ENCODE data around the gene DNAJA3. TPM values are rescaled to one million over a fixed set of nuclear protein-coding genes. Genes with fewer than 3 reads are reported as not detected.
A peak's percentile ranks its signal among the peaks of the same experiment; 100 is the strongest.
"Not testable (repeated sequence)": the region's sequence is repeated elsewhere in the genome, so short reads cannot be mapped to it uniquely, and the experiment has no call there.

The DNAJA3 gene
- polyA plus RNA-seq, 1 experiment: 32.1 TPM

- no peaks in the 10 kb centered on the region; the same call in 1 of the 2 replicates for H3K9me3 ChIP-seq (ENCODE audit: control insufficient read depth, insufficient read depth, low read length)
- ChIA-PET POLR2A (interaction anchor here (0.7 to 2.8 kb wide), 5 partner anchors 11 to 21 kb away, joined by 3 to 34 read pairs (median 6); partner anchors contain the start of gene VASN), CTCF (interaction anchor here (7.8 kb wide), 1 partner anchor 12 kb away, joined by 120 read pairs; no protein-coding TSS in a partner anchor)
- no peak for TF ChIP-seq CTCF (IDR thresholded peaks at IDR 0.05; ENCODE audit: low read depth, low read length)
- H3K4me3 ChIP-seq (ENCODE audit: low read depth, low read length): no peak overlapping the region
- no peak for DNase-seq (ENCODE audit: low read depth, low spot score)
- peak overlapping the region; percentile 87 for H3K27ac ChIP-seq (ENCODE audit: low read depth, low read length)
- H3K27me3 ChIP-seq (ENCODE audit: control insufficient read depth, insufficient read depth, low read length): no peaks in the 10 kb centered on the region
Observed at GRCh38 chr16:4391631-4392381, 33.9 kb upstream of the DNAJA3 start.

GRCh38 chr16:4392382-4393239 is 33.1 kb upstream of the DNAJA3 start:
- no peak for TF ChIP-seq CTCF (IDR thresholded peaks at IDR 0.05; ENCODE audit: low read depth, low read length)
- Histone ChIP-seq H3K27me3 (ENCODE audit: control insufficient read depth, insufficient read depth, low read length) (no peaks in the 10 kb centered on the region), H3K4me3 (ENCODE audit: low read depth, low read length) (no peak overlapping the region), H3K9me3 (ENCODE audit: control insufficient read depth, insufficient read depth, low read length) (no peaks in the 10 kb centered on the region; the same call in 1 of the 2 replicates), H3K27ac (ENCODE audit: low read depth, low read length) (peak overlapping the region; percentile 87)
- peak; percentile 79 for DNase-seq (ENCODE audit: low read depth, low spot score)
- ChIA-PET POLR2A (interaction anchor here (0.6 to 2.8 kb wide), 8 partner anchors 10 to 543 kb away, joined by 3 to 34 read pairs (median 5); partner anchors contain the start of gene VASN), CTCF (interaction anchor here (0.5 to 7.8 kb wide), 3 partner anchors 11 to 193 kb away, joined by 5 to 120 read pairs (median 10); no protein-coding TSS in a partner anchor)

- ChIA-PET CTCF (interaction anchor here (0.5 to 7.8 kb wide), 3 partner anchors 11 to 194 kb away, joined by 5 to 120 read pairs (median 10); no protein-coding TSS in a partner anchor), POLR2A (interaction anchor here (0.6 to 2.8 kb wide), 6 partner anchors 18 to 544 kb away, joined by 3 to 34 read pairs (median 6); partner anchors contain the start of gene VASN)
- H3K27me3 ChIP-seq (ENCODE audit: control insufficient read depth, insufficient read depth, low read length): no peaks in the 10 kb centered on the region
- no peak for DNase-seq (ENCODE audit: low read depth, low spot score)
- no peaks in the 10 kb centered on the region for H3K9me3 ChIP-seq (ENCODE audit: control insufficient read depth, insufficient read depth, low read length)
- peak overlapping the region; percentile 87 for H3K27ac ChIP-seq (ENCODE audit: low read depth, low read length)
- H3K4me3 ChIP-seq (ENCODE audit: low read depth, low read length): no peak overlapping the region
- no peak for TF ChIP-seq CTCF (IDR thresholded peaks at IDR 0.05; ENCODE audit: low read depth, low read length)
Observed at GRCh38 chr16:4393240-4393600, 32.4 kb upstream of the DNAJA3 start.

GRCh38 chr16:4393850-4394249 is 31.8 kb upstream of the DNAJA3 start:
- CTCF ChIA-PET: interaction anchor here (2.3 to 7.8 kb wide), 2 partner anchors 10 to 35 kb away, joined by 10 to 120 read pairs; no protein-coding TSS in a partner anchor
- H3K27ac ChIP-seq (ENCODE audit: low read depth, low read length); H3K9me3 ChIP-seq (ENCODE audit: control insufficient read depth, insufficient read depth, low read length); H3K27me3 ChIP-seq (ENCODE audit: control insufficient read depth, insufficient read depth, low read length); DNase-seq (ENCODE audit: low read depth, low spot score); H3K4me3 ChIP-seq (ENCODE audit: low read depth, low read length): not testable (repeated sequence)
- POLR2A ChIA-PET: interaction anchor here (2.8 kb wide), 1 partner anchor 19 kb away, joined by 34 read pairs; no protein-coding TSS in a partner anchor

GRCh38 chr16:4395055-4395726 is 30.5 kb upstream of the DNAJA3 start:
- CTCF ChIA-PET: interaction anchor here (7.8 kb wide), 1 partner anchor 9 kb away, joined by 120 read pairs; no protein-coding TSS in a partner anchor
- DNase-seq (ENCODE audit: low read depth, low spot score): no peak
- no peak for TF ChIP-seq CTCF (IDR thresholded peaks at IDR 0.05; ENCODE audit: low read depth, low read length)
- Histone ChIP-seq H3K27ac (ENCODE audit: low read depth, low read length) (no peak overlapping the region), H3K4me3 (ENCODE audit: low read depth, low read length) (no peak overlapping the region), H3K27me3 (ENCODE audit: control insufficient read depth, insufficient read depth, low read length) (no peaks in the 10 kb centered on the region), H3K9me3 (ENCODE audit: control insufficient read depth, insufficient read depth, low read length) (no peaks in the 10 kb centered on the region)
- POLR2A ChIA-PET: no interaction called here
